ENCODE results near the gene RAB8B. TPM values are rescaled to one million over a fixed set of nuclear protein-coding genes. Genes with fewer than 3 reads are reported as not detected.

Gene RAB8B
- total RNA-seq, 4 donors from 2014 or later = 24.9 to 93.8 (median 56.0) TPM

DNA sequence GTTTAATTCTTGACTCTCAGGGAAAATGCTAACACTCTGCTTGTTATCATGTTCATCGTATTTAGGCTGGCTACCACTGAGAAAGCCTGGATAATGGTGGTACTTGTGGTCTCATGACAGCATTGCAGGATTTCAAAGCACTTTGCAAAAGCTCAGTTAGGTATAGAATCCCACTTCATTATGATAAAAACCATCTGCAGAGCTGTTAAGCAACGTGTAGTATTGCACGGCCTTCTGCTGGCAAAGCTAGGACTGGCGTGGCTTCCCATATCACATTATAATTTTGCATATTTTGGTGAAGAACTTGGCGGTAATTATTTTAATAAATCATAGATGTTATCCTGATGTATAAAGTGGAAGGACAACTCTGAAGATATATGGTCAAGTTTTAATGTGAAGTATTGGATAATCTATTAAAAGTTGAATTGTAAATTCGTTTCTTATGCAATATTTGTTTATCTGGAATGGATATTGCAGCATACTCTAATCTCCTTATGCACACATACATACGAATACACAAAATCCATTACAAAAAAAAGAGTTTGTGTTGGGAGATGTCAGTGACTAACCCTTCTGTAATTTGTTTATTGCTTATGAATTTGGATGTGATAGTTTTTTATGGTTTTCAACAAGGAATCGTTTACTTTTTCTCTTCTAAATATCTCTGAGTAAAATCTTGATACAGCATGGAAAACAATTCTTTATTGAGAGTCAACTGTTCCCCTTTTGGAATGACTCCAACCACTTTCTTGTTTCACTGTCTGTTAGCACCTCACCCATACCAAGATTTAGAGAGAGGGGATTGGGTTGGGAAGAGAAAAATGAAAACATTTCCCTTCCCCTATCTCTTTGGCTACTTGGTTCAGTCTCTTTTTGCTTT is 9.2 kb downstream of the RAB8B start:
- TF ChIP-seq, protein P1, sequence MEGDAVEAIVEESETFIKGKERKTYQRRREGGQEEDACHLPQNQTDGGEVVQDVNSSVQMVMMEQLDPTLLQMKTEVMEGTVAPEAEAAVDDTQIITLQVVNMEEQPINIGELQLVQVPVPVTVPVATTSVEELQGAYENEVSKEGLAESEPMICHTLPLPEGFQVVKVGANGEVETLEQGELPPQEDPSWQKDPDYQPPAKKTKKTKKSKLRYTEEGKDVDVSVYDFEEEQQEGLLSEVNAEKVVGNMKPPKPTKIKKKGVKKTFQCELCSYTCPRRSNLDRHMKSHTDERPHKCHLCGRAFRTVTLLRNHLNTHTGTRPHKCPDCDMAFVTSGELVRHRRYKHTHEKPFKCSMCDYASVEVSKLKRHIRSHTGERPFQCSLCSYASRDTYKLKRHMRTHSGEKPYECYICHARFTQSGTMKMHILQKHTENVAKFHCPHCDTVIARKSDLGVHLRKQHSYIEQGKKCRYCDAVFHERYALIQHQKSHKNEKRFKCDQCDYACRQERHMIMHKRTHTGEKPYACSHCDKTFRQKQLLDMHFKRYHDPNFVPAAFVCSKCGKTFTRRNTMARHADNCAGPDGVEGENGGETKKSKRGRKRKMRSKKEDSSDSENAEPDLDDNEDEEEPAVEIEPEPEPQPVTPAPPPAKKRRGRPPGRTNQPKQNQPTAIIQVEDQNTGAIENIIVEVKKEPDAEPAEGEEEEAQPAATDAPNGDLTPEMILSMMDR (IDR thresholded peaks at IDR 0.05; ENCODE audit: low read depth) = no peak

GRCh38 chr15:63200464-63201249 is 11.3 kb downstream of the RAB8B start:
- TF ChIP-seq, protein P1 (IDR thresholded peaks at IDR 0.05; ENCODE audit: low read depth) = no peak

DNA sequence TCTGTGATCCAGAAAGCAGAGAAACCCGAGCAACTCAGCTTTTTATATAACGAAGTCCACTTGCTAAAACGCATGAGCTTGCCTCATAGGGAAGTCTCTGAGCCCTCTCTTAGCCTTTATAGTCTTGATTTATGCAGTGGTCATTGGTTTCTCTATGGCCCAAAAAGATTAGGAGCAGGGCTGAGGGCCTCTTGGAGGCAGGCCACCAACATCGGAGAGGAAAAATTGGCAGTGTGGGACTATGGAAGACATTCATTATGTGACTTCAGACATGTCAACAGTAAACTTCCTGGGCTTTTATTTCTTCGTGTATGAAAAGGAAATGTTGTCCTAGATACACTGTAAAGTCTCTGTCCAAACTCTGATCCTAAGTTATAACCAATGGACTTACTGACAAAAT is 13.5 kb downstream of the RAB8B start:
- TF ChIP-seq, protein P1 (IDR thresholded peaks at IDR 0.05; ENCODE audit: low read depth) = no peak

- TF ChIP-seq, protein P1 (IDR thresholded peaks at IDR 0.05; ENCODE audit: low read depth) = no peak
Measured at GRCh38 chr15:63203451-63204090, 14.2 kb downstream of the RAB8B start.

- TF ChIP-seq, protein P1 (IDR thresholded peaks at IDR 0.05; ENCODE audit: low read depth) = no peak
Measured at GRCh38 chr15:63206079-63206478, 16.7 kb downstream of the RAB8B start.

DNA sequence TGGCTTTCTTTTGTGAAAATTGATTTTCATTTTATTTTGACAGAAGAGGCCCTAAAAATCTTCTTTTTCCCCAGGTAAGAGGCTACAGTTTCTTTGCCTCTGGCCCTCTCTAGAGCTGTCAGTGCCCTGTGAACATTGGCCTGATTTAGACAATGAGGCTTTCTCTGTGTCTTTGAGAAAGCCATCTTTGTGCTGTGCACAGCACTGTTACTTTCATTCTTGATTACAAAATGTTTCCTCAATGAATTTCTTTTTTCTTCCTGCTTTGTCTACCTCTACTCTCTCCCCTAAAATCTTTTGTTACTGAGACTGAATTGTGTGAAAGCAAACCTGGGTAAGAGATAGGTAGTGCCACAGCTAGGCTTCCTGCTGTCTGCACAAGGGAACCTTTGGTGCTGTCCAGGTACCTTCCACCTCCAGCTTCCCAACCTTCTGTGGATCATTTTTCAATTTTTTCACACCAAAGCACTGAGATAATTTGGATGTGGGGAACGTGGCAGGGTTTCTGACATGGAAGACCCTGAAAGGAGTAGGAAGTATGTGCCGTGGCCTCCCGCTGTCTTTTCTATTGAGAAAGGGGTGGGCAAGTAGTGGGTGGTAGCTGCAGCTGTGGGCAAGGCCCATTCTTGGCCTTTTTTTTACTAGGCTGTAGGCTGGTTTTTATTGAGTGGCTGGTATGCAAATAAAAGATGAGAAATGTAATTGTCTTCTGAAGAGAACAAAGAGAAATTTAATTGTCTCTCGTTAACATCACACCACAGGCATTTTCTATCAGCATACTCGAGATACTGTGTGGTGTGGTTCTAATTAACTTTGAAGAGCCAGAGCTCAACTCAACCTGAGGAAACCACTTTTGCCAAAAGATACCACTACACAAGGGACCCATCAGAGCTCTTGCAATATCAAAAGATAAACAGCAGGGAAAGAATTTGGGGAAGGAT is 21.0 kb downstream of the RAB8B start:
- TF ChIP-seq, protein P1 (IDR thresholded peaks at IDR 0.05; ENCODE audit: low read depth) = no peak

Data from subcutaneous adipose tissue (tissue), 4 donors.